Parathyroid adenoma (tissue), 2 donors: ENCODE results near the gene TUT4.

Source experiments
- H2AFZ ChIP-seq: fragments of 300-600 bp; sonication (generic); one replicate; pipeline ENCODE4 v1.7.0; 2017; ENCODE audit warnings: antibody characterized with exemption, mild to moderate bottlenecking
- H3K27ac ChIP-seq: fragments of 300-600 bp; sonication (generic); one replicate; pipeline ENCODE4 v1.7.0; 2017
- H3K27me3 ChIP-seq: fragments of 300-600 bp; sonication (generic); one replicate; pipeline ENCODE4 v1.7.0; 2017; ENCODE audit warnings: low read length; ENCODE audit not compliant: control insufficient read depth, insufficient read depth
- H3K36me3 ChIP-seq: fragments of 300-600 bp; sonication (generic); one replicate; pipeline ENCODE4 v1.7.0; 2017; ENCODE audit warnings: low read length; ENCODE audit not compliant: control insufficient read depth, insufficient read depth
- H3K4me1 ChIP-seq: fragments of 300-600 bp; sonication (generic); one replicate; pipeline ENCODE4 v1.7.0; 2017; ENCODE audit warnings: control low read depth
- H3K4me2 ChIP-seq: fragments of 300-600 bp; sonication (generic); one replicate; pipeline ENCODE4 v1.7.0; 2017; ENCODE audit warnings: low read length
- H3K4me3 ChIP-seq: fragments of 300-600 bp; sonication (generic); one replicate; pipeline ENCODE4 v1.7.0; 2017; ENCODE audit warnings: low read depth, low read length
- H3K79me2 ChIP-seq: fragments of 300-600 bp; sonication (generic); one replicate; pipeline ENCODE4 v1.7.0; 2017; ENCODE audit warnings: control low read depth
- H3K9ac ChIP-seq: fragments of 300-600 bp; sonication (generic); one replicate; pipeline ENCODE4 v1.7.0; 2017; ENCODE audit warnings: mild to moderate bottlenecking
- H3K9me3 ChIP-seq: fragments of 300-600 bp; sonication (generic); one replicate; pipeline ENCODE4 v1.7.0; 2017; ENCODE audit warnings: low read length; ENCODE audit not compliant: control insufficient read depth
- CTCF ChIP-seq: fragments of 300-600 bp; sonication (generic); IDR thresholded peaks from one replicate; pipeline ENCODE4 v1.7.0; 2017; ENCODE audit warnings: antibody characterized with exemption, mild to moderate bottlenecking
- donor health status: primary hyperparathyroidism.

Gene TUT4

GRCh38 chr1:52432807-52433206 is 120.1 kb downstream of the TUT4 start:
- Histone ChIP-seq H3K9ac (no peak overlapping the region), H3K9me3 (no peaks in the 10 kb centered on the region), H3K4me1 (no peaks in the 10 kb centered on the region), H3K4me2 (no peak overlapping the region), H3K27ac (no peak overlapping the region), H3K4me3 (no peak overlapping the region), H2AFZ (no peak overlapping the region), H3K79me2 (no peaks in the 10 kb centered on the region), H3K27me3 (no peaks in the 10 kb centered on the region), H3K36me3 (no peaks in the 10 kb centered on the region)
- TF ChIP-seq CTCF: no peak

- Histone ChIP-seq H3K36me3 (no peaks in the 10 kb centered on the region), H3K4me1 (no peaks in the 10 kb centered on the region), H3K27ac (no peak overlapping the region), H3K27me3 (no peaks in the 10 kb centered on the region), H3K79me2 (no peaks in the 10 kb centered on the region), H2AFZ (no peak overlapping the region), H3K9ac (no peak overlapping the region), H3K4me2 (no peak overlapping the region), H3K9me3 (no peaks in the 10 kb centered on the region), H3K4me3 (no peak overlapping the region)
- no peak for TF ChIP-seq CTCF
Measured at GRCh38 chr1:52427152-52427551, 125.7 kb downstream of the TUT4 start.

GRCh38 chr1:52426371-52426770 is 126.5 kb downstream of the TUT4 start:
- Histone ChIP-seq H3K27ac (no peak overlapping the region), H3K79me2 (no peaks in the 10 kb centered on the region), H3K4me1 (no peaks in the 10 kb centered on the region), H3K9ac (no peak overlapping the region), H3K4me2 (no peak overlapping the region), H3K36me3 (no peaks in the 10 kb centered on the region), H3K27me3 (no peaks in the 10 kb centered on the region), H2AFZ (no peak overlapping the region), H3K9me3 (no peaks in the 10 kb centered on the region), H3K4me3 (no peak overlapping the region)
- TF ChIP-seq CTCF: no peak

GRCh38 chr1:52424813-52425212 is 128.1 kb downstream of the TUT4 start:
- Histone ChIP-seq H3K36me3 (no peaks in the 10 kb centered on the region), H3K4me2 (no peak overlapping the region), H3K27me3 (no peaks in the 10 kb centered on the region), H3K9me3 (no peaks in the 10 kb centered on the region), H3K4me3 (no peak overlapping the region), H2AFZ (no peak overlapping the region), H3K27ac (no peak overlapping the region), H3K9ac (no peak overlapping the region), H3K79me2 (no peaks in the 10 kb centered on the region), H3K4me1 (no peaks in the 10 kb centered on the region)
- TF ChIP-seq CTCF: no peak

- H2AFZ ChIP-seq: no peak overlapping the region
- no peaks in the 10 kb centered on the region for H3K79me2 ChIP-seq
- no peaks in the 10 kb centered on the region for H3K9me3 ChIP-seq
- H3K4me2 ChIP-seq: no peak overlapping the region
- H3K27me3 ChIP-seq: no peaks in the 10 kb centered on the region
- H3K4me1 ChIP-seq: no peaks in the 10 kb centered on the region
- no peak for TF ChIP-seq CTCF
- no peak overlapping the region for H3K27ac ChIP-seq
- H3K9ac ChIP-seq: no peak overlapping the region
- no peaks in the 10 kb centered on the region for H3K36me3 ChIP-seq
- H3K4me3 ChIP-seq: no peak overlapping the region
Measured at GRCh38 chr1:52424231-52424636, 128.7 kb downstream of the TUT4 start.
